HG03108 (cell line): Measurements from ENCODE around the gene MICALL2.
A peak's percentile ranks its signal among the peaks of the same experiment; 100 is the strongest.

Source experiments
- ATAC-seq: cut with Tn5 transposase; IDR thresholded peaks from one replicate; pipeline ENCODE4 v1.9.1; 2021; ENCODE audit warnings: moderate library complexity; ENCODE audit not compliant: unreplicated experiment

MICALL2 gene

DNA sequence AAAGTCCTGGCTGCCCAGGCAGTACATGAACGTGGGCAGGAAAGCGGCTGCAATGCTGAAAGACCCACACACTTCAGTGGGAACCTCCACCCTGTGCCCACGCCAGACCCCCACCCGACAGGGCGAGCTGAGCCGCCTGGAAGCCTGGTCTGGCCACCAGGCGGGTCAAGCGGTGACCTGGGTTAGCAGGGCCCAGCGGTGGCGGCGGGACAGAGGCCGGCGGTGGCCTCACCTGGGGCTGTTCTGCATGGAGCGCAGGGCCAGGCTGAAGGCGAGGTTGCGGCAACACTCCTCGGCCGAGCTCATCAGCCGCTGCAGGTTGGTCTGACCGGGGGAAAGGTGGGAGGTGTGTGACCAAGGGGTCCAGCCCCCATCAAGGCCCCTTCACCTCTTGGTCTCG lies 11.6 kb upstream of the MICALL2 start:
- no peak for ATAC-seq

DNA sequence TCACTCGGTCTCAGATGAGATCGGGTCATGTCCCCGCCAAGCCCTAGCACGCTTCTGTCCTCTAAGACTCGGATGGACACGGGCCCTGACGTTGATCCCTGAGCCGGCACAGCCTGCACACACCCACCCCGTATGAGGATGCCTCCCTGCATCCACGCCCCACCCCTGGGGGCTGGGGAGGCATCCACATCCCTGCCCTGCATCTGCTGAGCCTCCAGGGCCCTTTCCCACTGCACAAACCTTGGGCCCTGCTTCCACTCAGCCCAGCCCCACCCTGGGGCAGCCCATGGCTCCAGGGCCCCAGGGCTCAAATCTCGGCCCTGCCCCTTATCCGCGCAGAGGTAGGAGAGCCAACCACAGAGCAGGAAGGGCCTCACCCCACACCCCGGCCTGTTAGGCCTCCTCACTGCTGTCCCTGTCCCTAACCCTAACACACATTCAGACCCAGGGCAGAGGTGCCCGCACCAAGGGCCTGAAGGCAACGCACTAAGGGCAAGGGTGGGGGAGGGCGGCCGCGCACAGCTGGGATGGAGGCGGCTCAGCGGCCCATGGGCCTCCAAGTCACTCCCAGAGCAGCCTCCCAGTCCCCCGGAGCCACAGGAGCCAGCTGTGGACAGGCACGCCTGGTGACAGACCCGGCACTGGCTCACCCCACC lies 9.5 kb upstream of the MICALL2 start:
- ATAC-seq: no peak

DNA sequence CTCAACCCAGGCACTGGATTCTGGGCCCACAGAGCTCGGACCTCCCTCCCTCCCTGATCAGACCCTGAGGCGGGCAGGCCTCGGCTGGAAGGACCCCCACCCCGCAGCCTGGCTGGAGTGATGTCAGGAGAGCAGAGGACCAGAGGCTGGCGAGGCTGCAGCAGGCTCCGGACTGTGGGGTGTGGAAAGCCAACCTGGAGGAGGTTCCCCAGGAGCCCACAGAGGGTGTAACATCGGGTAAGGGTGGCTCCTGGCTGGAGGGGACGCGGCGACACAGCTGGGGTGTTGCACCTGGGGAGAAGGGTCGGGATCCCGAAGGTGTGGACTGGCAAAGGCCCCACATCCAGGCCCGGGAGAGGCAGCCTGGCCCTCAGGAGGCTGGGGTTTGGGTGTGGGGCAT lies 8.9 kb upstream of the MICALL2 start:
- no peak for ATAC-seq

DNA sequence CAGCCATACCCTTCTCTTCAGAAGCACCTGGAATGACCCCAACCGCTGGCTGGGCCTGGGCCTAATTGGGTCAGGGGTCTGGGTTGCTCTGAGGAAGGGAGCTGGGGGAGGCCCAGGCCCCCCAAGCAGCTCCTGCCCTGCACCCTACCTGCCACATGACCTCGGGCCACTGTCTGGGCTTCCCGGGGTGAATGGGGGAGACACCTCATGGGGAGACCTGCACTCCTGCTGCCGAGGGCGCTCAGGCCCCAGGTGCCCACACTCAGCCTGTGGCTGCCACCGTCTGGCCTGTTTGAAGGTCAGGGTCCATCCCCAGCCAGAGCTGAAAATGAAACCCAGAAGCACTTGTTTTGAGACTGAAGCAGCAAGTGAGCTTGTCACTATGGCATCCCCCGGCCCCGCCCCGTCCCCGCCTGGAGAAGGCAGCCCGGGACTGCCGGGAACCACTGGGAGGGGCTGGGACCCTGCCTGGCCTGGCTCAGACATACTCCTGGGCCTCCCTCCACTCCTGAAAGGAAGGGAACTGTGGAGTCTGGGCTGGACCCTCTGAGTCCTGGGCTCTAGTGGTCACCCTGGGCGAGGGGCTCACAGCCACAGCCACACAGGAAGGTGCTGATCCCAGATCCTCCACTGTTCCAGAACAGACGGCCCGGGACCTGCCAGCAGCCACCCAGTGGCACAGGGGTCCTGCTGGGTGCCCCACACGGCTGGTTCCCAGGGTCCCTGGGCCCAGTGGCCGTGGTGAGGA lies 7.4 kb upstream of the MICALL2 start:
- ATAC-seq: no peak

DNA sequence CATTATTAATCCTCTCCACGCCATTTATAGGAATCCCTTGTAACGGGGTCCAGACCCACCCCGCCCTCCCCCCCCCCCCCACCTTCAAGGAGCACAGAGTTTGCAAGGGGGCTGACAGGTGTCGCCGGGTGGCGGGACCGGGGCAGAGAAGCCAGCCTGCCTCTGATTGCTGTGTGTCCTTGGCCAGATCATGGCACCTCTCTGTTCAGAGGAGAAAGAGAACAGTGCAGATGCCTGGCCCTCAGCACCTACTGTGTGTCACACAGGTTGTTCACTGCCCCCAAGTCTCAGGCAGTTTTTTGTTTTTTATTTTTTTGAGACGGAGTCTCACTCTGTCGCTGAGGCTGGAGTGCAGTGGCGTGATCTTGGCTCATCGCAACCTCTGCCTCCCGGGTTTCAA lies 5.4 kb upstream of the MICALL2 start:
- no peak for ATAC-seq

DNA sequence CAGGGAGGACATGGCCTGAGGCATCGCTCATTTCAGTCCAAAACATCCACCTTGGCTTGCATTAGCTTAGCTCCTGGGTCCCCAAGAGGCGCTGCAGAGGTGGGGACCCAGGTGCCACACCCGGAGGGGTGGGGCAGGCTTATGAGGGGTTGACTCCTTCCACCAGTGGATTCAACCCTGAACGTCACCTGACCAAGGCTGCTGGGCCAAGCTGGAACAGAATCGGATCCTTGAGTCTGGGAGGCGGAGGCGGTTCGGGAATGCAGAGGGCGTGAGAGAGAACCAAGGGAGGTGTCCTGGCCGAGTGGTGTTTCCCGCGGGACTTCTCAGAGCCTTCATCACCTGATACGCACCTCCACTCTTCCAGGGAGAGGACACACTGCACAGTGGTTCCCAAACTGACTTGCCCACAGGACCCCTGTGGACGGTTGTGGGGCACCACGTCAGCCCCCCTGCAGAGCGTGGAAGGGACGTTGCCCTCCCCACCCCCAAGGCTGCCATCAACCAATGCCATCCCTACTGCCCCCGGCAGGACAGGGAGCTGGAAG lies 4.5 kb upstream of the MICALL2 start:
- no peak for ATAC-seq

DNA sequence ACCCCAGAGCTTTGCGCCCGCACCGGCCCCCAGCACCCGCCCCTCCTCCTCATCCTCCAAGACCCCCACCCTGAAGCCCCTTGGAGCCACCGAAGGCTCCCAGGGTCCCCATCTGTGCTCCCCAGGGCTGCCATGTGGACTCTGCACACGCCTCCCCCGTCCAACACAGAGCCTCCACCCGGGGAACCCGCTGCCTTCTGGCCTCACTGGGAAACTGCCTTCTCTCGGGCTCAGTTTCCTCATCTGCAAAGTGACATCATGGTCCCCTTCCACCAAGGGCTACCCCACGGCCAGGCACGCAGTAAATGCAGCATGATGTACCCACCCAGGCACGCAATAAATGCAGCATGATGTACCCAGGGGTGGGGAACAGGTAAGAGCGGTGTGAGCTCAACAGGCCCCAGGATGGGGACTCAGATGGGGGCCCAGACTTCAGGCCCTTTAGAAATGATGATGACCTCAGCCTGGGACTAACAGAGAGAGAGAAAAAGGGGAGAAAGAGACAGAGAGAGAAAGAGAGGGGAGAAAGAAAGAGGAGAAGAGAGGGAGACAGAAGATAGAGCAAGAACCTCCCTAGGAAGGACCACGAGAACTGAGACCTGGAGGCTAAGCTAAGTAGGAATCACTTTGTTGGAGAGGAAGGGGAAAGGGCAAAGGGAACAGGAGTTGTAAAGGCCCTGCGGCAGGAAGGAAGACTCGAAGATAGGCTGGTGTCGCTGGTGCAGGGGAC lies 2.5 kb upstream of the MICALL2 start:
- ATAC-seq: no peak

DNA sequence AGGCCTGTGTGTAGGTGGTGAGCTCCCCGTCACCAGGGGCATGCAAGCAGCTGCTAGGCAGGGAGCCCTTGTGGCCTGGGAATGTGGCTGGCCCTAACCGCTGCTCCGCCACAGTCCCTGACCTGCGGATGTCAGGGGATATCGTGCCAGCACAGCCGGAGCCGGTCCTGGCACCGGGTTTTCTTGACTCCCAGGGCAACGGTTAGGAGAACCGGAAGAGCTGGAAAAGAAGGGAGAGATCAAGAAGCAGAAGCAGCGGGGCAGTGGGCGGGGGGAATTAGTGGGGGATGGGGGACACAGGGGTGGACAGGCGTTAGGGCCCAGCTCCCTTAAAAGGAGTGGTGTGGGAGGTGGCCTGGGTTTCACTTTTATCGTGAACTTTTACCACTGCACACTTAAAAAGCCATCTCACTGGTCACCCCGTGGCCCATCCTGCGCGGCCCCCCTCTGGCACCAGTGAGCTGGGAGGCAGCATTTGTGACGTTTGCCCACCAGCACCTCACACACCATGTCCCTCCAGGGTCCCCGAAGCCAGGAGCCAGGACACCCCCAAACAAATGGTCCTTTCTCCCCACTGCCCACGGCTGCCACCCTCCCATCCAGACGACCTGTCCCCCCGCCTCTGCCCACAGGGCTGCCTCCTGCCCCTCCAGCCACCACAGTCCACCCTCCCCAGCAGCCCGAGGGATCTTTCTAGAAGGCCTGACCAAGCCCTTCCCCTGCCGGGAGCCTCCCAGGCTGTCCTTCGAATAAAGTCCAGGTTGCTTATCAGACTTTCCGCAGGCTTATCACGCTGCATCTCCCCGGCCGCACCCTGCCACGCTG lies 1.8 kb upstream of the MICALL2 start:
- ATAC-seq: no peak

DNA sequence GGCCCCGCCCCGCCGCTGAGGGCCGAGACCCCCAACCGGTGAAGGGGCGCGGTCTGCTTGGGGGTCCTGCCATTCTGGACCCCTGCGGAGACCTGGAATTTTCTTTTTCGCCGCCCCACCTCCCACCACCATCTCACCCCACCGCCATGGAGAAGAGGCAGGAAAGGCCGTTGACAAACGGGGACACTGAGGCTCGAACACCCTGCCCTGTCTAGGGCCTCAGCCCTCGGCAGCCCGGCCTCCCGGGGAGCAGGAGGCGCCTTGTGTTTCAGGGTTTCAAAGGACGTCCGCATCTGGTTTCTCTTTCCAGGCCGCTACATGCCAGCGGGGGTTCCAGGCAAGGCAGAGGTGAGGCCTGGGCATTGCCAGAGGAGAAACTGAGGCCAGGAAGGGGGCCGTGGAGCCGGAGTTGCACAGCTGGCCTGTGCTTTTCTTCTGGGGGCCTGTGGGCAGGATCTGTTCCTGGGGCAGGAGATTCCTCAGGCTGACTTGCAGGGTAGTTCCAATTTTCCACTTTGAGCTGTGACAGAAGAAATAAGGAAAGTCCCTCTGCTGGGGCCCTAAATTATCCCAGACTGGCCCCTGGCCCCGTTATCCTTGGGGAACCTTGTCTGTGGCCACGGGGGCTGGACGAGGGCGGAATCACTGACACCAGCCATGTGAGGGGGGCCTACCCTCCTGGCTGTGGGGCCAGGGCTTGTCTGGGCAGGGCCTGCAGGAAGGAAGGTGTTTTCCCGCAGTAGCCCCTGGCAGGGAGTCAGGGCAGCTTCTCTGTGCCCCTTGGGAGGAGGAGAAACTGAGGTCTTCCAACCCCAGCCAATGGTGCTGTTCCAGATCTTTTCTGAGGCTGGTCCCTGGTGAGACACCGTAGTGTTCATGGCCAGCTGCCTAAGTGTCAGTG lies 900 bp upstream of the MICALL2 start:
- ATAC-seq: no peak

DNA sequence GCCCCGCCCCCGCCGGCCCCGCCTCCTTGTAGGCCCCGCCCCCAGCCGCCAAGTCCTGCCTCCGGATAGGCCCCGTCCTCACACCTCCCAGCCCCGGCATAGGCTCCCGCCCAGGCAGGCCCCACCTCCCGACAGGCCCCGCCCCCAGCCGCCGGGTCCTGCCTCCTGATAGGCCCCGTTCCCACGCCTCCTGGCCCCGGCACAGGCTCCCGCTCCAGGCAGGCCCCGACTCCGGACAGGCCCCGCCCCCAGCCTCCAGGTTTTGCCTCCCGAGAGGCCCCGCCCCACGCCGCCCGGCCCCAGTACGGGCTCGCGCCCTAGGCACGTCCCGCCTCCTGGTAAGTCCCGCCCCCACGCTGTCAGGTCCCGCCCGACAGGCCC lies 232 bp upstream of the MICALL2 start:
- peak; percentile 93 for ATAC-seq

DNA sequence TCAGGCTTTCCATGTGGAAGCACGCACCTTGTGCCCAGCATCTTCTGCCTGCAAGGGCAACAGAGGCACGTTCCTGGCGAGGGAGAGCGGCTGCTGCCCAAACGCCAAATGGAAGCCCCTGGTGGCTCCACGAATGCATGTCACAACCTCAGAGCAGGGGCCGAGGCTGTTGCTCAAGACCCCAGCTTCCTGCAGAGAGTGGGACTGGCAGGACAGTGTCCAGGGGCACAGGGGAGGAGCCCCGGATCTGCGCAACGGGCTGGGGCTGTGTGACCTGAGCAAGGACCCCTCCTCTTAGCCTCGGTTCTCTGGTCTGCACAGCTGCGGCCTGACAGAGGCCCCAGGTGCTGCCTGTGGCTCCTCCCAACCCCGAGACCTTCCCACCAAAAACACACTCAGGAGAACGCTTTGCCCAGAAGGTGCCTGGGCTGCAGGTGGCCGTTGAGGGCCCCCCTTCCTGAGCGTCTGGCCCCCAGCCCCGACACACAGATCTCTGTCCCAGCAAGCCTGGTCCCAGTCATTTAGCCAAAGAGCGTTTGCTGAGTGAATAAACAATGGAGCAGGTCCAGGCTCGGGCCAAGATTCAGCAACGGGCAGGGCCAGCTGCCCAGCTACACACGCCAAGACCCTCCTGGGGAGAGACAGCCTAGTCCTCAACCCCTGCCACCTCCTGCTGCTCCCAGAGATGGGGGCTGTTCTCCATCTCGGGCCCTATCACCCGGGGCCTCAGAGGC lies 1.2 kb downstream of the MICALL2 start:
- ATAC-seq: no peak

DNA sequence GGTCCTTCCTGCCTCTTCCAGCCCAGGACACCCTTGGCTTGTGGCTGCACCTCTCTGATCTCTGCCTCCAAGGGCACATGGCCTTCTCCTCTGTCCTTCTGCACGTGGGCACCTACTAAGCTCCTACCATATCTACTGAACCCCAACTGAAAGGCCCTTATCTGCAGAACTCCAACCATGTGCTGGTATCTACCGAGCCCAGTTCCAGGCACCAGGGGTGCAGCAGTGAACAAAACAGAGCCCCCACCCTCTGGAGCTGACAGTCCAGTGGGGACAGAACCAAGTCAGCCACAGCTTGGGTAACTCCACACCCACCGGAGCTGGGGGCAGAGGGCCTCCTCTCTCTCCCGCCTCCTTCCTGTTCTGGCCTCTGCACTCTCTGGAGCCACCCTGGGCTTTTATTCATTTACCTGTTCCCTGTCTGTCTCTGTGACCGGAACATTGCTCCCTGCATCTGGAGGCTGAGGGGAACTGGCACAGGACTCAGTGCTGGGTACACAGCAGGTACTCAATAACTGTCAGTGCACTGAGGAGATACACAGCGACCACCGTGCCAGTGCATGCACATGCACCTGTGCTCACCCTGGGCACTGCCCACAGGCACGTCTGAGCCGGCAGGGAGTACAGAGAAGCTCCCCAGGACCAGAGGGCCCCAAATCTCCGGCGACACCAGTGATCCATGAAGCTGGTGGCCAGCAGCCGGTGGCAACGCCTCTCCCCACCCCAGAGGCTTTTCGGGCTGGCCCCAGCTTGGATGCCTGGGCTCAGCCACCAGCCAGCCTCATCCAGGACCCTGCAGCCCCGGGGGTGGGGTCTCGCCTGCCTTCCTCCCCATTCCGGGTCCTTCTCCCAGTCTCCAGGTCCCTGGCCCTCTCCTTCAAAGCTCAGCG lies 2.0 kb downstream of the MICALL2 start:
- no peak for ATAC-seq

DNA sequence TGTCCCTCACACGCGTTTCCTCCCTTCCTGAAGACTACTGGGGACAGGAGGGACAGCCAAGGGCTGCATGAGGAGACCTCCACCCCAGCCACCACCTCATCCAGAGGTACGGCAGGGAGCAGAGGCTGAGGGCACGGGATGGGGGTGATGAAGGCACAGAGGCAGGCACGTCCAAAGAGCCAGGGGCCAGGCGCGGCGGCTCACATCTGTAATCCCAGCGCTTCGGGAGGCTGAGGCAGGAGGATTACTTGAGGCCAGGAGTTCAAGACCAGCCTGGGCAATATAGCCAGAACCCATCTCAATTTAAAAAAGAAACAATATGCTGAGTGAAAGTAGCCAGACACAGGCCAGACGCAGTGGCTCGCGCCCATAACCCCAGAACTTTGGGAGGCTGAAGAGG lies 3.3 kb downstream of the MICALL2 start:
- ATAC-seq: no peak

DNA sequence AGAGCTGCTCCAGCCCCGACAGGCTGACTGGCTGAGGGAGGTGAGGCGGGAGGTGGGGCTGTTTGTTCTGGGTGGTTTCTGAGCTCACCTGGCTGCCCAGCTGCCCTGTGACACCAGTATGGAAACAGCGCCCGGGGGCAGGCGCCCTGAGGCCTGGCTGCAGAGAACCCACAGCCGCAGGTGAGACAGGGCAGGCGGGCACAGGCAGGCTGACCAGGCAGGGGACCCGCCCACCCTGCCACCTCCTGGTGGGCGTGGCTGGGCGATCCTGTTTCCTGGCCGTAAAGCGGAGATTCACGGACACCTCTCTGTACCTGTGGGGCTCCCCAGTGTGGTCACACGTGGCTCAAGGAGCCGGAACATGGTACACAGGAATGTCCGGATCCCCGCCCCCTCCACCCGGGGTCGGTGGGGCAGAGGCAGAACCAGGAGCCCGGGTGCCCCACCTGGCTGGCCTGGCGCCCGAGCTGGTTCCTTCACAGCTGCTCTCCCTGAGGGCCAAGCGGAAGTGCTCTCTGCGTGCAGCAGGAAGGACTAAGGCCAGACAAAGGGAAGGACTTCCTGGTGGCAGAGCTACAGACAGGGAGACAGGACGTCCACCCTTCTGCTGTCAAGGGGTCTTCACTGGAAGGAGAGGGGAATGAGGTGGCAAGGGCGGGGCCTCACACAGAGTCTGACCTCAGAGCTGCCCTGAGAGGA lies 3.9 kb downstream of the MICALL2 start:
- no peak for ATAC-seq

DNA sequence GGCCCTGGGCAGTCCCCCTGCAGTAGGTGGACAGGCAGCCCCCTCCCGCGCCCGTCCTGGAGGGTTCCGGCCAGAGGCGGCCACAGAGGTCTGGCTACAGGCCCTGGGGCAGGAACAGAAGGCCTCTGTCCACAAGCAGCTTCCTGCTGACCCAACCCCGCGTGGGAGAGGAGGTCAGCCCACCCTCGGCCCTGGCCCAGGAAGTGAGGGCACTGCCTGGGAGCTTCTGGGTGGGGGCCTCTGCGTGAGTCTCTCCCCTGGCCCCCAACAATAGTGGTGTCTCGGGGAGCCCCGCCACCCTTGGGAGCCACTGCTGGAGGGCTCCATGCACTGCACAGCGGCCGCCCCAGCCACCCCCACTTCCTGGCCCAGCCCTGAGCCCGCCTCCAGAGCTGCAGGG lies 4.7 kb downstream of the MICALL2 start:
- ATAC-seq: no peak

DNA sequence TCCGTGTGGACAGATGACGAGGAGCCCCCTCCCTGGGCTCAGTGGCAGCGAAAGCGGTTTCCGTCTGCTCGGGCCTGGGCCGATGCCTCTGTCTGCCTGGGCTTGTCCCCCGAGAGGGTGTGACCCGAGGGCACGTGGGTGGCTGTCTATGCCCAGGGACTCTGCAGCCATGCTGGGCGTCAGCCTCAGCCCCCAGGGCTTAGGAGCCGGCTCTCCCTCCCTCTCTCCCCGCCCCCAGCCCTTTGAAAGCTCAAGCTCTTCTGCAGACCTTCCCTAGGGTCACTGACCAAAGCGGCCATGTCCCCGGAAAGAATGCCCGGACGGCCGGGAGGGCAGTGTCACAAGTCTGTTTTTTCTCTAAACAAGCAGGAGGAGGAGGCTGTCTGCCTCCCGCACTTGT lies 7.1 kb downstream of the MICALL2 start:
- no peak for ATAC-seq

DNA sequence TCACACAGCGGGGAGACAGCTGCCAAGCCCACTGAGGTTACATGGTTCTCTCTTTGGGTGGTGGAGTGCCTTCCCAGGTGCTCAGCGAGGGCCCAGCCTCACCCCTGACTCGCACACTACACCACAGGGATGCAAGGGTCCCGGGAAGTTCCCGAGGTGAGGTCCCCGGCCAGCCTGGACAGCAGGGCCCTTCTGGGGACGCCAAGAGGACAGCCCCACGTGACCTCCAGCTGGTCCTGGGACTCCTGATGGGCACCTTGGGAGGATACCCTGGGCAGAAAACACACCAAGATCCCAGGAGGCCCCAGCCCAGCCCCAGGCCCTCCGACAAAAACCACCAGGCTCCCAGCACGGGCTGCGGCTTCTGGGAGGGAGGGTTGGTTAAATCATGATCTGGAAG lies 8.3 kb downstream of the MICALL2 start:
- ATAC-seq: no peak

DNA sequence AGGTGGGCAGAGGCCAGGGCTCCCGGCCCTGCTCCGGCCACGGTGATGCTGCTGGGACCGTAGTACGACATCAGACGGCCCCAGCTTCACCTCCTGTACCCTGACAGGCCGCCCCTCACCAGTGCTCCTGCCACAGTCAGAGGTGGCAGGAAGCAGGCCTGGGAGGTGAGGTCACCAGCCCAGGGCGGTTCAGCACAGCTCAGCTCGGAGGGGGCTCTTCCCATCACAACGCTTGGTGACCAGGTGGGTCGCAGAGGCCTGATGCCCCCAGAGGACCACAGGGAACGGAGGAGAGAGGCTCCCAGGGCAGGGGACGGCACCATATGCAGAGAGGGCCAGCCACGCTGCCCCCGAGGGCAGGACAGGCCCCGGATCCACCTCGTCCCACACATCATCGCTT lies 8.8 kb downstream of the MICALL2 start:
- no peak for ATAC-seq
